ENCODE data around the gene PIK3IP1. TPM values are rescaled to one million over a fixed set of nuclear protein-coding genes. Genes with fewer than 3 reads are reported as not detected.

Gene PIK3IP1
- total RNA-seq, 1 donor from 2014 or later, result 25.7 TPM

- intact Hi-C loops (cut with micrococcal nuclease), result loop anchor here (5.0 kb wide), 1 partner anchor 206 kb away; the partner anchor contains the start of gene SELENOM
Measured at GRCh38 chr22:31313366-31314147, 21.3 kb upstream of the PIK3IP1 start.

- intact Hi-C loops (cut with micrococcal nuclease), result loop anchor here (2.0 kb wide), 1 partner anchor 15 kb away; the partner anchor contains the start of gene PIK3IP1
Measured at GRCh38 chr22:31308181-31308580, 15.9 kb upstream of the PIK3IP1 start.

GRCh38 chr22:31305194-31305593 lies 12.9 kb upstream of the PIK3IP1 start:
- intact Hi-C loops (cut with micrococcal nuclease), result no loop called here

- intact Hi-C loops (cut with micrococcal nuclease), result no loop called here
Measured at GRCh38 chr22:31302537-31302936, 10.2 kb upstream of the PIK3IP1 start.

- intact Hi-C loops (cut with micrococcal nuclease), result no loop called here
Measured at GRCh38 chr22:31302006-31302405, 9.7 kb upstream of the PIK3IP1 start.

GRCh38 chr22:31300896-31301295 lies 8.6 kb upstream of the PIK3IP1 start:
- intact Hi-C loops (cut with micrococcal nuclease), result no loop called here

- intact Hi-C loops (cut with micrococcal nuclease), result loop anchor here (10.0 kb wide), 2 partner anchors 211 to 661 kb away; partner anchors contain the start of genes SLC35E4 and SMTN
Measured at GRCh38 chr22:31295831-31296657, 3.8 kb upstream of the PIK3IP1 start.

GRCh38 chr22:31295360-31295759 lies 3.1 kb upstream of the PIK3IP1 start:
- intact Hi-C loops (cut with micrococcal nuclease), result loop anchor here (10.0 kb wide), 2 partner anchors 211 to 661 kb away; partner anchors contain the start of genes SLC35E4 and SMTN

GRCh38 chr22:31291481-31292235 lies 630 bp downstream of the PIK3IP1 start:
- intact Hi-C loops (cut with micrococcal nuclease), result loop anchor here (1.0 to 10.0 kb wide), 9 partner anchors 17 to 1003 kb away; partner anchors contain the start of genes CASTOR1, LIMK2, MORC2 and SFI1

- intact Hi-C loops (cut with micrococcal nuclease), result loop anchor here (2.0 to 10.0 kb wide), 5 partner anchors 43 to 656 kb away; partner anchors contain the start of genes MORC2, SLC35E4, SMTN and TUG1
Measured at GRCh38 chr22:31290494-31291471, 1.5 kb downstream of the PIK3IP1 start.

- intact Hi-C loops (cut with micrococcal nuclease), result no loop called here
Measured at GRCh38 chr22:31289344-31289743, 2.9 kb downstream of the PIK3IP1 start.

GRCh38 chr22:31288496-31289240 lies 3.6 kb downstream of the PIK3IP1 start:
- intact Hi-C loops (cut with micrococcal nuclease), result no loop called here

- intact Hi-C loops (cut with micrococcal nuclease), result no loop called here
Measured at GRCh38 chr22:31287818-31288495, 4.3 kb downstream of the PIK3IP1 start.

- intact Hi-C loops (cut with micrococcal nuclease), result no loop called here
Measured at GRCh38 chr22:31286360-31287255, 5.7 kb downstream of the PIK3IP1 start.

- intact Hi-C loops (cut with micrococcal nuclease), result no loop called here
Measured at GRCh38 chr22:31284281-31285155, 7.8 kb downstream of the PIK3IP1 start.

- intact Hi-C loops (cut with micrococcal nuclease), result no loop called here
Measured at GRCh38 chr22:31282748-31283468, 9.4 kb downstream of the PIK3IP1 start.

All from T-helper 2 cell treated with Interferon-gamma antibody and Interleukin-4, amounts not matched to agents 100 ng/mL and 5 ng/mL, for 36 hours (primary cell).